GM19455 (cell line): Measurements from ENCODE around the gene FOXA2.
"Not testable (repeated sequence)": the region's sequence is repeated elsewhere in the genome, so short reads cannot be mapped to it uniquely, and the experiment has no call there.

ENCODE experiments used
- ATAC-seq: cut with Tn5 transposase; IDR thresholded peaks from one replicate; pipeline ENCODE4 v1.9.1; 2021; ENCODE audit not compliant: unreplicated experiment

The FOXA2 gene

GRCh38 chr20:22584522-22584921 lies at the start of gene FOXA2:
Gene FOXA2 (minus strand): TSS chr20:22584572. CDS start chr20:22584278, 294 bp downstream.
- ATAC-seq = no peak

- ATAC-seq = no peak
Measured at GRCh38 chr20:22630701-22631100, 46.3 kb upstream of the FOXA2 start.

- ATAC-seq = no peak
Measured at GRCh38 chr20:22629927-22630326, 45.6 kb upstream of the FOXA2 start.

GRCh38 chr20:22629447-22629846 lies 45.1 kb upstream of the FOXA2 start:
- ATAC-seq = no peak

- ATAC-seq = no peak
Measured at GRCh38 chr20:22626496-22626895, 42.1 kb upstream of the FOXA2 start.

- ATAC-seq = no peak
Measured at GRCh38 chr20:22623211-22623610, 38.8 kb upstream of the FOXA2 start.

GRCh38 chr20:22620342-22620741 lies 36.0 kb upstream of the FOXA2 start:
- ATAC-seq = no peak

GRCh38 chr20:22619806-22620205 lies 35.4 kb upstream of the FOXA2 start:
- ATAC-seq = no peak

- no peak for ATAC-seq
Measured at GRCh38 chr20:22619272-22619671, 34.9 kb upstream of the FOXA2 start.

- no peak for ATAC-seq
Measured at GRCh38 chr20:22617160-22617559, 32.8 kb upstream of the FOXA2 start.

GRCh38 chr20:22616551-22616950 lies 32.2 kb upstream of the FOXA2 start:
- no peak for ATAC-seq

- no peak for ATAC-seq
Measured at GRCh38 chr20:22615425-22615824, 31.1 kb upstream of the FOXA2 start.

GRCh38 chr20:22611636-22612035 lies 27.3 kb upstream of the FOXA2 start:
- no peak for ATAC-seq

- ATAC-seq = no peak
Measured at GRCh38 chr20:22607695-22608094, 23.3 kb upstream of the FOXA2 start.

- ATAC-seq = no peak
Measured at GRCh38 chr20:22604815-22605214, 20.4 kb upstream of the FOXA2 start.

GRCh38 chr20:22601361-22602141 lies 17.2 kb upstream of the FOXA2 start:
- no peak for ATAC-seq

- not testable (repeated sequence) for ATAC-seq
Measured at GRCh38 chr20:22599258-22599657, 14.9 kb upstream of the FOXA2 start.

- ATAC-seq = no peak
Measured at GRCh38 chr20:22597303-22597702, 12.9 kb upstream of the FOXA2 start.

- no peak for ATAC-seq
Measured at GRCh38 chr20:22590662-22591061, 6.3 kb upstream of the FOXA2 start.

- ATAC-seq = no peak
Measured at GRCh38 chr20:22586645-22587310, 2.4 kb upstream of the FOXA2 start.

- no peak for ATAC-seq
Measured at GRCh38 chr20:22585786-22586493, 1.6 kb upstream of the FOXA2 start.
